Stomach (tissue), 9 donors: Measurements from ENCODE around the gene F3. TPM values are rescaled to one million over a fixed set of nuclear protein-coding genes. Genes with fewer than 3 reads are reported as not detected.

Source experiments
- DNase-seq, 2 donors: peaks; one replicate each; pipeline versions ENCODE4 v3.0.0 to v3.0.0-alpha.2; 2013 to 2019
- H3K27ac ChIP-seq, 5 donors: fragments of 200-600 bp in 4 of 5; sonication (generic) in 4 of 5; one replicate each; pipeline ENCODE4 v1.5.1; 2013 to 2019; ENCODE audit warnings: mild to moderate bottlenecking in 1 of 5, moderate library complexity in 1 of 5
- H3K27me3 ChIP-seq, 3 donors: fragments of 200-600 bp; sonication (generic); one replicate each; pipeline ENCODE4 v1.5.1; 2017 to 2019; ENCODE audit warnings: mixed run types in 1 of 3
- H3K36me3 ChIP-seq, 4 donors: fragments of 200-600 bp; sonication (generic); 1 replicate in 3 of 4; 2 replicates in 1 of 4; pipeline ENCODE4 v1.5.1; 2016 to 2019
- H3K4me1 ChIP-seq, 4 donors: fragments of 200-600 bp; sonication (generic); one replicate each; pipeline ENCODE4 v1.5.1; 2016 to 2019
- H3K4me3 ChIP-seq, 4 donors: fragments of 200-600 bp; sonication (generic) in 3 of 4; one replicate each; pipeline ENCODE4 v1.5.1; 2016 to 2019; ENCODE audit warnings: mild to moderate bottlenecking in 1 of 4
- H3K9me3 ChIP-seq, 4 donors: fragments of 200-600 bp; sonication (generic); one replicate each; pipeline ENCODE4 v1.5.1; 2016 to 2019
- EP300 ChIP-seq: sonication (generic); formaldehyde crosslinking; IDR thresholded peaks from one replicate; pipeline ENCODE4 v1.6.1; 2017; ENCODE audit warnings: antibody characterized with exemption
- POLR2A ChIP-seq, 4 donors: fragments of 450-650 bp; IDR thresholded peaks; one replicate each; pipeline ENCODE4 v1.6.1; 2016; ENCODE audit warnings: antibody characterized with exemption in 4 of 4, control low read depth in 2 of 4, mild to moderate bottlenecking in 1 of 4, moderate library complexity in 1 of 4
- POLR2AphosphoS5 ChIP-seq, 3 donors: sonication (generic); formaldehyde crosslinking; IDR thresholded peaks; one replicate each; pipeline ENCODE4 v1.6.1; 2016; ENCODE audit warnings: antibody characterized with exemption in 3 of 3
- WGBS, 5 donors: extraction: QIAGEN DNeasy Blood & Tissue Kit in 3 of 5; methylation state at CpG; one replicate each; pipeline versions ENCODE4 v1.1.5 to v1.1.7; 2013 to 2018; 5-methylcytosine and 5-hydroxymethylcytosine counted together
- intact Hi-C: fragments of 100-400 bp; cut with DNase I; formaldehyde crosslinking; loops from one replicate; pipeline ENCODE4 v1.15.1; 2023; ENCODE audit warnings: low total_unique reads
- polyA plus RNA-seq, 3 donors: library from polyadenylated mRNA; stranded (reverse); fragments of 200-250 nt; gene quantifications; one replicate each; pipeline ENCODE4 v1.2.3, GENCODE V29; 2013
- total RNA-seq, 5 donors: library from RNA; depleted of rRNA; stranded (reverse); fragments of >200 nt; gene quantifications; one replicate each; pipeline versions ENCODE4 v1.1.0 to v1.2.3, GENCODE V29; 2014 to 2016
- TF ChIP-seq, protein P1 (sequence below), 7 experiments: fragments of 450-650 bp in 4 of 7; fragments of 200-600 bp in 3 of 7; sonication (generic) in 3 of 7; IDR thresholded peaks; one replicate each; pipeline ENCODE4 v1.5.1; 2016 to 2019; ENCODE audit warnings: antibody characterized with exemption in 7 of 7, control low read depth in 2 of 7, mild to moderate bottlenecking in 1 of 7
- donor health status: healthy with polysubstance abuse.
- donor health status: Bipolar disorder and iron deficiency.
- donor health status: healthy.

The F3 gene
- total and polyA plus RNA-seq, 8 donors: 36.6 to 206 (median 81.7) TPM

DNA sequence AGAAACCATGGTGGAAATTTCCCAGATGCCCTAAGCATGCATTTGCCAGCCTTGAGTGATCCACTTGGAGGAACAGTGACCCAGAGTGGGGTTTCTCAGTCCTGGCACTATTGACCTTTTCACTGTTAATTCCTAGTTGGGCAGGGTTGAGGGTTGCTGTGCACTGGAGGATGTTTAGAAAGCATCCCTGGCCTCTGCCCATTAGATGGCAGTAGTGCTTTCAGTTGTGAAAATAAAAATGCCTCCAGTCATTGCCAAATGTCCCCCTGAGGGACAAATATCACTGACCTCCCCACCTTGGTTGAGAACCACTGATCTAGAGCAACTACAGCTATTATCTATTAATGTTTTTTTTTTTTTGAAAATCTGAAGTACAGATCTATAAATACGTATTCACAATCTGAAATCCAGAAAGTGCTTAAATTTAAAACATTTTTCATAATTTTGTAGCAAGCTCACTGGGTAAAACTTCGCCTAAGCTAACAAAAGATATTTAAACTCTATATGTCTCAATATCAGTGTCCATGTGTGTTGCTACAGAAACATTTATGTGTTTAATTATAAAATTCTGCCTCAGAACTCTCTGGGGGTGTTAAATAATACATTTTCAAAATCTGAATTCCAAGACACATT, 27.3 kb downstream of the F3 start:
- no peaks in the 10 kb centered on the region for H3K27me3 ChIP-seq
- peak in 1 of 2 donors; percentile 62 for DNase-seq

DNA sequence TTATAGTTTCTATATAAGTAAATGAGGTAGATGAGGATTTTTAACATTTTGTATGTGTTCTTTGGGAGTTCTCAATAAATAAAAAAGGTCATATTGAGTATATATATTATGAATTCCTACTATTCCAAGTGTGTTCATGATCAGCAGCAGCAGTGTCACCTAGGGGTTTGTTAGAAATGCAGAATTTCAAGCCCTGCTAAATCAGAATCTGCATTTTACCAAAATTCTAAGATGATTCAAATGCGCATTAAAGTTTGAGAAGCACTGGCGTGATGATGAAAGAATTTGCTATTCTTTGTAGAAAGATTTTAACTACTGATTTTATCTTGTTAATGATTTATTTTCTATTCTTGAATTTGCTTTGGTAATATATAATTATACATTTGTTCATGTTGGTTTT, 28.7 kb downstream of the F3 start:
- peaks cover 0 to 8% (median 0%) of the 10 kb centered on the region in 4 donors for H3K4me1 ChIP-seq
- TF ChIP-seq, protein P1, sequence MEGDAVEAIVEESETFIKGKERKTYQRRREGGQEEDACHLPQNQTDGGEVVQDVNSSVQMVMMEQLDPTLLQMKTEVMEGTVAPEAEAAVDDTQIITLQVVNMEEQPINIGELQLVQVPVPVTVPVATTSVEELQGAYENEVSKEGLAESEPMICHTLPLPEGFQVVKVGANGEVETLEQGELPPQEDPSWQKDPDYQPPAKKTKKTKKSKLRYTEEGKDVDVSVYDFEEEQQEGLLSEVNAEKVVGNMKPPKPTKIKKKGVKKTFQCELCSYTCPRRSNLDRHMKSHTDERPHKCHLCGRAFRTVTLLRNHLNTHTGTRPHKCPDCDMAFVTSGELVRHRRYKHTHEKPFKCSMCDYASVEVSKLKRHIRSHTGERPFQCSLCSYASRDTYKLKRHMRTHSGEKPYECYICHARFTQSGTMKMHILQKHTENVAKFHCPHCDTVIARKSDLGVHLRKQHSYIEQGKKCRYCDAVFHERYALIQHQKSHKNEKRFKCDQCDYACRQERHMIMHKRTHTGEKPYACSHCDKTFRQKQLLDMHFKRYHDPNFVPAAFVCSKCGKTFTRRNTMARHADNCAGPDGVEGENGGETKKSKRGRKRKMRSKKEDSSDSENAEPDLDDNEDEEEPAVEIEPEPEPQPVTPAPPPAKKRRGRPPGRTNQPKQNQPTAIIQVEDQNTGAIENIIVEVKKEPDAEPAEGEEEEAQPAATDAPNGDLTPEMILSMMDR (IDR thresholded peaks at IDR 0.05): no peak
- TF ChIP-seq POLR2A (IDR thresholded peaks at IDR 0.05): no peak
- no peak for TF ChIP-seq POLR2AphosphoS5 (IDR thresholded peaks at IDR 0.05)
- TF ChIP-seq EP300: no peak
- 95 to 99% (median 99%) methylated on average over 2 of the region's 2 CpGs for WGBS, 5 donors
- no peak overlapping the region for H3K27ac ChIP-seq
- peaks cover 0 to 11% (median 9%) of the 10 kb centered on the region in 4 donors for H3K36me3 ChIP-seq
- no peaks in the 10 kb centered on the region for H3K9me3 ChIP-seq
- H3K4me3 ChIP-seq: no peak overlapping the region
- intact Hi-C loops: no loop called here
- no peak for DNase-seq
- H3K27me3 ChIP-seq: no peaks in the 10 kb centered on the region

More for the DNA sequence above, 27.3 kb downstream of the F3 start:
- no peak overlapping the region for H3K27ac ChIP-seq
- H3K4me1 ChIP-seq: peaks cover 0 to 8% (median 0%) of the 10 kb centered on the region in 4 donors
- intact Hi-C loops: no loop called here
- WGBS, 5 donors: 68 to 96% (median 71%) methylated on average over 2 of the region's 2 CpGs
- TF ChIP-seq POLR2A (IDR thresholded peaks at IDR 0.05) (no peak), POLR2AphosphoS5 (IDR thresholded peaks at IDR 0.05) (no peak), EP300 (no peak)
- TF ChIP-seq, protein P1 (IDR thresholded peaks at IDR 0.05): peak in 5 of 7 experiments; percentile 29 to 51 (median 44)
- no peaks in the 10 kb centered on the region for H3K9me3 ChIP-seq
- H3K36me3 ChIP-seq: peaks cover 6 to 20% (median 14%) of the 10 kb centered on the region in 4 donors
- H3K4me3 ChIP-seq: no peak overlapping the region

DNA sequence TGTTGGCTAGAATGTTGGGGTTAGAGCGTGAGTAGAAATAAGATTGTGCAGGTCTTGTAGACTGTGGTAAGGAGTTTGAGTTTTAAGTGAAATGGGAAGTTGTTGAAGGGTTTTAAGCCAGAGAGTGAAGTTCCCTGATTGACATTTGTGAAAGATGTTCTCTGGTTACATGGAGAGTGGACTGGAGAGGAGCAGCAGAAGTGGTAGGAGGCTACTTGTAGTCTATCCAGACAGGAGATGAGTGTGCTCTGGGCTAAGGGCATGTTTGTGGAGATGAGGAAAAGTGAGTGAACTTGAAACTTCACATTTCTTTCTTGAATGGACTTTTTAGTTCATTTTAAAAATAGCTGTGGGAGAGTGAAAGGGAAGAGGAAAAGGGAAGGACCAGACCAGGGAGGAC, 37.0 kb downstream of the F3 start:
- WGBS, 5 donors: 83 to 98% (median 91%) methylated on average over 1 of the region's 1 CpG
- H3K4me3 ChIP-seq: no peak overlapping the region

DNA sequence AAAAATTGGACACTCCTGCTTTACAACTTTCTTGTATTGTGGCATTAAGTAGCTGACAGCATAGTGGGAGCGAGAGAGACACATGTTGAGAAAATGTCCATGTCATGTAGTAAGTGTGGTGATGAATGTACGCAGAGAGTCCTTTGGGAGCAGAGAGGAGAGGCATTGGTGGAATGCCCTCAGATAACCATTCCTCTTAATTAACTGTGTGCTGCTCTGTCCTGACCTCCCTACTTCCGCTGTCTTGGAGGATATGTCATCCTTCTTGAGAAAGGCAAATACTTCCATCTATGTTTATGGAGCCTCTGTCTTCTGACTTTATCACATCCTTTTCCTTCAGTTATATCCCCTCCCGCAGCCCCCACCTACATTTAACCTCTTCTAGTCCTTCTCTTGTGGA, 38.4 kb downstream of the F3 start:
- H3K9me3 ChIP-seq: no peaks in the 10 kb centered on the region
- intact Hi-C loops: no loop called here
- no peaks in the 10 kb centered on the region for H3K27me3 ChIP-seq
- peaks cover 22 to 81% (median 76%) of the 10 kb centered on the region in 4 donors for H3K36me3 ChIP-seq
- no peak for DNase-seq
- TF ChIP-seq EP300 (no peak), POLR2A (IDR thresholded peaks at IDR 0.05) (no peak), POLR2AphosphoS5 (IDR thresholded peaks at IDR 0.05) (no peak)
- WGBS, 5 donors: 84 to 94% (median 86%) methylated on average over 4 of the region's 4 CpGs
- no peak overlapping the region for H3K4me3 ChIP-seq
- H3K27ac ChIP-seq: no peak overlapping the region
- H3K4me1 ChIP-seq: no peaks in the 10 kb centered on the region

More for the DNA sequence above, 37.0 kb downstream of the F3 start:
- no peaks in the 10 kb centered on the region for H3K27me3 ChIP-seq
- TF ChIP-seq POLR2A (IDR thresholded peaks at IDR 0.05) (no peak), EP300 (no peak), POLR2AphosphoS5 (IDR thresholded peaks at IDR 0.05) (no peak)
- TF ChIP-seq, protein P1 (IDR thresholded peaks at IDR 0.05): no peak
- peaks cover 22 to 69% (median 66%) of the 10 kb centered on the region in 4 donors for H3K36me3 ChIP-seq
- no peak for DNase-seq
- intact Hi-C loops: no loop called here
- H3K27ac ChIP-seq: no peak overlapping the region
- H3K4me1 ChIP-seq: no peaks in the 10 kb centered on the region
- no peaks in the 10 kb centered on the region for H3K9me3 ChIP-seq

DNA sequence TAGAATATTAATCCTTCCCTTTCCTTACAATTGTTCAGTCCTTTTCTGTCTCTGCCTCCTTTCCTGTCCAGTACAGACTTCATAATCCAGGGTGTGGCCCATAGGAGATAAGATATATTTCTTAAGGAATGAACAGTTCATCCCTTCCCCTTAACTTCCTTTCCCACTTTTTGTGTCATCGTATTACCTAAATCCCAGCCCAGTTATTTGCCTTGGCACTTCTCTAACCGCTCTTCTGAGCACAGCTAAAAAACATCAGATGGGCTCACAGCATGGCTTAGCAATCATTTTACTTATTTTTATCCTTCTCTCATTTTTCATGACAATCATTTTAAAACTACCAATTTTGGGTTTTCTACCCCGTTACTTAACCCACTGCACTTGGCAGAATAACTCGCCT, 39.6 kb downstream of the F3 start:
- WGBS, 5 donors: 87 to 91% (median 89%) methylated on average over 4 of the region's 4 CpGs
- no peak for DNase-seq
- H3K4me1 ChIP-seq: no peaks in the 10 kb centered on the region
- no peak overlapping the region for H3K27ac ChIP-seq
- TF ChIP-seq, protein P1 (IDR thresholded peaks at IDR 0.05): no peak
- TF ChIP-seq POLR2AphosphoS5 (IDR thresholded peaks at IDR 0.05) (no peak), POLR2A (IDR thresholded peaks at IDR 0.05) (no peak), EP300 (no peak)
- intact Hi-C loops: no loop called here
- no peaks in the 10 kb centered on the region for H3K27me3 ChIP-seq
- no peaks in the 10 kb centered on the region for H3K9me3 ChIP-seq
- H3K36me3 ChIP-seq: peaks cover 22 to 87% (median 77%) of the 10 kb centered on the region in 4 donors
- H3K4me3 ChIP-seq: no peak overlapping the region
